Measurements from ENCODE around the gene CNTN5. TPM values are rescaled to one million over a fixed set of nuclear protein-coding genes. Genes with fewer than 3 reads are reported as not detected.

CNTN5 gene
- total RNA-seq, 4 donors from 2014 or later = not detected

GRCh38 chr11:99916078-99916477 is 895.3 kb downstream of the CNTN5 start:
- TF ChIP-seq CTCF (IDR thresholded peaks at IDR 0.05; ENCODE audit: low read depth) = no peak

GRCh38 chr11:99918761-99919160 is 898.0 kb downstream of the CNTN5 start:
- TF ChIP-seq CTCF (IDR thresholded peaks at IDR 0.05; ENCODE audit: low read depth) = no peak

- TF ChIP-seq CTCF (IDR thresholded peaks at IDR 0.05; ENCODE audit: low read depth) = no peak
These were observed 900.2 kb downstream of the CNTN5 start for GRCh38 chr11:99920956-99921355.

GRCh38 chr11:99925968-99926367 is 905.2 kb downstream of the CNTN5 start:
- no peak for TF ChIP-seq CTCF (IDR thresholded peaks at IDR 0.05; ENCODE audit: low read depth)

GRCh38 chr11:99932684-99933083 is 911.9 kb downstream of the CNTN5 start:
- TF ChIP-seq CTCF (IDR thresholded peaks at IDR 0.05; ENCODE audit: low read depth) = no peak

GRCh38 chr11:99934008-99934407 is 913.3 kb downstream of the CNTN5 start:
- no peak for TF ChIP-seq CTCF (IDR thresholded peaks at IDR 0.05; ENCODE audit: low read depth)

- no peak for TF ChIP-seq CTCF (IDR thresholded peaks at IDR 0.05; ENCODE audit: low read depth)
These were observed 916.6 kb downstream of the CNTN5 start for GRCh38 chr11:99937330-99937729.

Data from subcutaneous adipose tissue (tissue), 4 donors.